A549 (cell line): ENCODE measurements around the gene C4orf17. TPM values are rescaled to one million over a fixed set of nuclear protein-coding genes. Genes with fewer than 3 reads are reported as not detected.

Experiments
- ATAC-seq, 2 experiments: fragments of 200-7000 bp in 1 of 2; fragments of >200 bp in 1 of 2; cut with Nextera tagmentation in 1 of 2; cut with Tn5 transposase in 1 of 2; 3 replicates each; pipeline versions ENCODE4 v1.8.0 to v1.9.1; 2018 to 2020; ENCODE audit warnings: mild to moderate bottlenecking in 1 of 2, moderate library complexity in 1 of 2
- CTCF ChIA-PET: fragments of 300-600 bp; sonication (Branson Sonifier 250); formaldehyde crosslinking; extraction: SDS; loops from one replicate; lab custom pipeline; 2021; ENCODE audit warnings: antibody characterized with exemption, inconsistent platforms; lab: Yijun Ruan, JAX
- POLR2A ChIA-PET: fragments of 350-600 bp; formaldehyde crosslinking; extraction: SDS; loops from one replicate; lab custom pipeline; 2021; ENCODE audit warnings: antibody characterized with exemption, inconsistent platforms; lab: Yijun Ruan, JAX
- DNase-seq, 2 experiments: peaks; one replicate each; pipeline versions ENCODE4 v3.0.0 to v3.0.0-alpha.2; 2011 to 2016; ENCODE audit warnings: low read depth in 1 of 2, low spot score in 1 of 2
- FAIRE-seq: peaks from 2 replicates; lab custom pipeline; 2011; peaks lifted over from hg19 to GRCh38; lab: Jason Lieb, UNC
- H3K27ac ChIP-seq, 2 experiments: fragments of >200 bp; sonication (Bioruptor Twin); formaldehyde crosslinking; 3 replicates each; pipeline ENCODE4 v1.5.1; 2016 to 2017
- H3K4me1 ChIP-seq: fragments of >200 bp; sonication (Bioruptor Twin); formaldehyde crosslinking; 3 replicates; pipeline ENCODE4 v1.6.1; 2016
- H3K4me2 ChIP-seq: fragments of >200 bp; sonication (Bioruptor Twin); formaldehyde crosslinking; 3 replicates; pipeline ENCODE4 v1.6.1; 2016
- H3K4me3 ChIP-seq: fragments of >200 bp; sonication (Bioruptor Twin); formaldehyde crosslinking; 3 replicates; pipeline ENCODE4 v1.5.1; 2016
- H3K9me3 ChIP-seq: fragments of >200 bp; sonication (Bioruptor Twin); formaldehyde crosslinking; 3 replicates; pipeline ENCODE4 v1.6.1; 2016
- BHLHE40 ChIP-seq: IDR thresholded peaks from 2 replicates; pipeline ENCODE4 v1.6.1; 2012; ENCODE audit warnings: low read depth, low read length, inconsistent platforms
- CBX2 ChIP-seq: fragments of 200-600 bp; sonication (generic); IDR thresholded peaks from 2 replicates; pipeline ENCODE4 v1.6.1; 2016; ENCODE audit warnings: low read depth, mild to moderate bottlenecking, borderline replicate concordance
- CEBPB ChIP-seq, 2 experiments: fragments of >200 bp in 1 of 2; sonication (Bioruptor Twin) in 1 of 2; formaldehyde crosslinking in 1 of 2; IDR thresholded peaks; 2 replicates each; pipeline ENCODE4 v1.6.1; 2012 to 2016
- E2F6 ChIP-seq: IDR thresholded peaks from 2 replicates; pipeline ENCODE4 v1.6.1; 2012; ENCODE audit warnings: low read depth, borderline replicate concordance
- EHF ChIP-seq: fragments of 250-450 bp; sonication (Bioruptor Pico); IDR thresholded peaks from 2 replicates; pipeline ENCODE4 v1.5.0; 2020; ENCODE audit warnings: mild to moderate bottlenecking
- EHMT2 ChIP-seq: fragments of 200-600 bp; sonication (generic); IDR thresholded peaks from 2 replicates; pipeline ENCODE4 v1.6.1; 2016; ENCODE audit warnings: antibody characterized with exemption, low read depth, mild to moderate bottlenecking, moderate library complexity
- ELK1 ChIP-seq: fragments of 150-350 bp; IDR thresholded peaks from 2 replicates; pipeline ENCODE4 v1.6.1; 2014; ENCODE audit warnings: low read depth, mild to moderate bottlenecking, low read length
- GATA3 ChIP-seq: IDR thresholded peaks from 2 replicates; pipeline ENCODE4 v1.6.1; 2012; ENCODE audit warnings: borderline replicate concordance
- HDAC2 ChIP-seq: fragments of 200-600 bp; sonication (generic); IDR thresholded peaks from 2 replicates; pipeline ENCODE4 v1.6.1; 2016
- HEYL ChIP-seq: fragments of 250-450 bp; sonication (Bioruptor Pico); IDR thresholded peaks from 2 replicates; pipeline ENCODE4 v1.8.0; 2021; ENCODE audit warnings: mild to moderate bottlenecking, moderate library complexity
- HOXB5 ChIP-seq: fragments of 250-450 bp; sonication (Bioruptor Pico); IDR thresholded peaks from 2 replicates; pipeline ENCODE4 v1.5.0; 2020; ENCODE audit warnings: mild to moderate bottlenecking, moderate library complexity
- JUN ChIP-seq, 2 experiments: fragments of >200 bp; sonication (Bioruptor Twin); formaldehyde crosslinking; IDR thresholded peaks; 2 replicates in 1 of 2; 3 replicates in 1 of 2; pipeline ENCODE4 v1.6.1; 2016 to 2017
- KDM5A ChIP-seq: fragments of 200-600 bp; sonication (generic); IDR thresholded peaks from 2 replicates; pipeline ENCODE4 v1.6.1; 2016; ENCODE audit warnings: antibody characterized with exemption, mild to moderate bottlenecking
- MAX ChIP-seq: IDR thresholded peaks from 2 replicates; pipeline ENCODE4 v1.6.1; 2012
- NFE2L2 ChIP-seq: fragments of 150-350 bp; conservative IDR thresholded peaks from 2 replicates; pipeline ENCODE4 v1.6.1; 2014; ENCODE audit warnings: low read length
- PHF8 ChIP-seq: fragments of 200-600 bp; sonication (generic); IDR thresholded peaks from 2 replicates; pipeline ENCODE4 v1.6.1; 2016; ENCODE audit warnings: low read depth, mild to moderate bottlenecking, antibody characterized with exemption, moderate library complexity, borderline replicate concordance
- RAD21 ChIP-seq, 2 experiments: fragments of >200 bp in 1 of 2; sonication (Bioruptor Twin) in 1 of 2; formaldehyde crosslinking in 1 of 2; IDR thresholded peaks in 1 of 2; conservative IDR thresholded peaks in 1 of 2; 2 replicates in 1 of 2; 3 replicates in 1 of 2; pipeline ENCODE4 v1.6.1; 2012 to 2018; ENCODE audit warnings: inconsistent platforms in 1 of 2
- RCOR1 ChIP-seq: fragments of 150-350 bp; IDR thresholded peaks from 2 replicates; pipeline ENCODE4 v1.6.1; 2014; ENCODE audit warnings: antibody characterized with exemption, low read length, low read depth
- RFX5 ChIP-seq: fragments of 450-650 bp; IDR thresholded peaks from 2 replicates; pipeline ENCODE4 v1.7.1; 2014; ENCODE audit warnings: antibody characterized with exemption, mild to moderate bottlenecking, moderate library complexity
- WGBS: methylation state at CpG from one replicate; pipeline ENCODE4 v1.1.6; 2017; ENCODE audit errors: missing lambda C conversion rate; 5-methylcytosine and 5-hydroxymethylcytosine counted together
- polyA plus RNA-seq, 4 experiments: library from polyadenylated mRNA; depleted of rRNA in 3 of 4; stranded (reverse); fragments of >200 nt; fragmentation: RNase III in 1 of 4; extraction: RNeasy Plus Mini Kit Qiagen cat#74134 plus additional on column Dnase treatment in 1 of 4; gene quantifications; 2 replicates in 3 of 4; 3 replicates in 1 of 4; pipeline ENCODE4 v1.2.3, GENCODE V29; 2011 to 2017

Gene C4orf17
- polyA plus RNA-seq, 2 of the 4 experiments (the other 2 are of a cell fraction), result not detected

- Histone ChIP-seq H3K4me2 (no peak overlapping the region), H3K4me1 (no peaks in the 10 kb centered on the region), H3K4me3 (no peak overlapping the region), H3K9me3 (no peaks in the 10 kb centered on the region), H3K27ac (no peak overlapping the region)
- no peak for ATAC-seq
- no peak for FAIRE-seq
- CTCF ChIA-PET, result interaction anchor here (0.6 kb wide), 1 partner anchor 25 kb away, joined by 3 read pairs; no protein-coding TSS in a partner anchor
- WGBS, result 56% methylated on average over 3 of the region's 3 CpGs
- no peak for DNase-seq
- TF ChIP-seq HDAC2, result no peak
- TF ChIP-seq CBX2, result no peak
- no peak for TF ChIP-seq GATA3
- TF ChIP-seq EHMT2, result no peak
- no peak for TF ChIP-seq ELK1
- TF ChIP-seq NFE2L2, result no peak
- TF ChIP-seq BHLHE40, result no peak
- no peak for TF ChIP-seq RFX5
- TF ChIP-seq KDM5A, result no peak
- no peak for TF ChIP-seq E2F6
- no peak for TF ChIP-seq EHF (CRISPR knock-in tag)
- no peak for TF ChIP-seq JUN (IDR thresholded peaks at IDR 0.05)
- TF ChIP-seq MAX, result no peak
- no peak for TF ChIP-seq HEYL (CRISPR knock-in tag)
- TF ChIP-seq CEBPB (IDR thresholded peaks at IDR 0.05), result no peak
- no peak for TF ChIP-seq RCOR1
- no peak for TF ChIP-seq RAD21 (conservative IDR thresholded peaks at IDR 0.05 in 1 of 2, IDR thresholded peaks at IDR 0.05 in 1 of 2)
- TF ChIP-seq PHF8, result no peak
- TF ChIP-seq HOXB5 (CRISPR knock-in tag), result no peak
- POLR2A ChIA-PET, result no interaction called here
These were observed 80.9 kb downstream of the C4orf17 start for GRCh38 chr4:99591757-99592156.

Other genes starting within 250 kb of the C4orf17 start
- gene ADH1A, start 220.0 kb upstream of the C4orf17 start, polyA plus RNA-seq (2011; rRNA removed), result not detected in 2 replicates
- gene ADH1A, start 220.0 kb upstream of the C4orf17 start, polyA plus RNA-seq (2017; fragmentation: RNase III; extraction: RNeasy Plus Mini Kit Qiagen cat#74134 plus additional on column Dnase treatment), result not detected in 3 replicates
- not detected in 2 replicates for gene ADH1B, start 189.6 kb upstream of the C4orf17 start, polyA plus RNA-seq (2011; rRNA removed)
- not detected in 3 replicates for gene ADH1B, start 189.6 kb upstream of the C4orf17 start, polyA plus RNA-seq (2017; fragmentation: RNase III; extraction: RNeasy Plus Mini Kit Qiagen cat#74134 plus additional on column Dnase treatment)
- not detected in 2 replicates for gene ADH1C, start 158.3 kb upstream of the C4orf17 start, polyA plus RNA-seq (2011; rRNA removed)
- gene ADH1C, start 158.3 kb upstream of the C4orf17 start, polyA plus RNA-seq (2017; fragmentation: RNase III; extraction: RNeasy Plus Mini Kit Qiagen cat#74134 plus additional on column Dnase treatment), result not detected in 3 replicates
- gene ADH7, start 75.7 kb upstream of the C4orf17 start, polyA plus RNA-seq (2011; rRNA removed), result not detected in 2 replicates
- not detected in 3 replicates for gene ADH7, start 75.7 kb upstream of the C4orf17 start, polyA plus RNA-seq (2017; fragmentation: RNase III; extraction: RNeasy Plus Mini Kit Qiagen cat#74134 plus additional on column Dnase treatment)
- gene TRMT10A, start 53.0 kb downstream of the C4orf17 start, polyA plus RNA-seq (2011; rRNA removed), result 7.2 and 10.6 TPM in 2 replicates
- gene TRMT10A, start 53.0 kb downstream of the C4orf17 start, polyA plus RNA-seq (2017; fragmentation: RNase III; extraction: RNeasy Plus Mini Kit Qiagen cat#74134 plus additional on column Dnase treatment), result 6.1 to 7.4 TPM (median 6.8 TPM) in 3 replicates
- gene MTTP, start 63.8 kb downstream of the C4orf17 start, polyA plus RNA-seq (2011; rRNA removed), result 0.04 TPM in 1 of 2 replicates, not detected in the other
- gene MTTP, start 63.8 kb downstream of the C4orf17 start, polyA plus RNA-seq (2017; fragmentation: RNase III; extraction: RNeasy Plus Mini Kit Qiagen cat#74134 plus additional on column Dnase treatment), result 0.03 TPM in 1 of 3 replicates, not detected in the others
- not detected in 2 replicates for gene C4orf54, start 146.8 kb downstream of the C4orf17 start, polyA plus RNA-seq (2011; rRNA removed)
- gene C4orf54, start 146.8 kb downstream of the C4orf17 start, polyA plus RNA-seq (2017; fragmentation: RNase III; extraction: RNeasy Plus Mini Kit Qiagen cat#74134 plus additional on column Dnase treatment), result not detected in 3 replicates